Esophagus muscularis mucosa (tissue), 3 donors: Measurements from ENCODE around the gene ZNF366.

ENCODE experiments used
- EP300 ChIP-seq: sonication (generic); formaldehyde crosslinking; IDR thresholded peaks from one replicate; pipeline ENCODE4 v1.6.1; 2017; ENCODE audit warnings: antibody characterized with exemption
- TF ChIP-seq, protein P1 (sequence below), 3 experiments: fragments of 200-600 bp in 2 of 3; fragments of 450-650 bp in 1 of 3; sonication (generic) in 2 of 3; IDR thresholded peaks; one replicate each; pipeline ENCODE4 v1.5.1; 2017 to 2019; ENCODE audit warnings: antibody characterized with exemption in 3 of 3, mild to moderate bottlenecking in 2 of 3, moderate library complexity in 1 of 3

DNA sequence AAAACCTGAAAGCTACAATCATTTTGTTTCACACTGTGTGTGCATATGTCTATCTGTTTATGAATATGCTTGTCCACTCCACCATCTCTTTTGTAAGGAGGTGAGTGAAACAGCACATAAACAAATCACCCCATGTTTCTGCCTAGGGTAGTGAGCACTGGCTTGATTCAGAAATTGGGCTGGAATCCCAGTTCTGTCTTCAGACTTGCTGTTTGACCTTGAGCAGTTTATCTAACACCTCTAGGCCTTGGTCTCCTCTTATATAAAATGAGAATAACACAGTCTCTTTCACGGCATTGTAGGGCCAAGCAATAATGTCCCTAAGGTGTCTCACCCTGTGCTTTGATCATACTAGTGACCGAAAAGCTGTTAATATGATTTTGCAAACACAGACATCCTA, 61.2 kb downstream of the ZNF366 start:
- no peak for TF ChIP-seq EP300
- TF ChIP-seq, protein P1, sequence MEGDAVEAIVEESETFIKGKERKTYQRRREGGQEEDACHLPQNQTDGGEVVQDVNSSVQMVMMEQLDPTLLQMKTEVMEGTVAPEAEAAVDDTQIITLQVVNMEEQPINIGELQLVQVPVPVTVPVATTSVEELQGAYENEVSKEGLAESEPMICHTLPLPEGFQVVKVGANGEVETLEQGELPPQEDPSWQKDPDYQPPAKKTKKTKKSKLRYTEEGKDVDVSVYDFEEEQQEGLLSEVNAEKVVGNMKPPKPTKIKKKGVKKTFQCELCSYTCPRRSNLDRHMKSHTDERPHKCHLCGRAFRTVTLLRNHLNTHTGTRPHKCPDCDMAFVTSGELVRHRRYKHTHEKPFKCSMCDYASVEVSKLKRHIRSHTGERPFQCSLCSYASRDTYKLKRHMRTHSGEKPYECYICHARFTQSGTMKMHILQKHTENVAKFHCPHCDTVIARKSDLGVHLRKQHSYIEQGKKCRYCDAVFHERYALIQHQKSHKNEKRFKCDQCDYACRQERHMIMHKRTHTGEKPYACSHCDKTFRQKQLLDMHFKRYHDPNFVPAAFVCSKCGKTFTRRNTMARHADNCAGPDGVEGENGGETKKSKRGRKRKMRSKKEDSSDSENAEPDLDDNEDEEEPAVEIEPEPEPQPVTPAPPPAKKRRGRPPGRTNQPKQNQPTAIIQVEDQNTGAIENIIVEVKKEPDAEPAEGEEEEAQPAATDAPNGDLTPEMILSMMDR (IDR thresholded peaks at IDR 0.05), result no peak
